Bone marrow (tissue), 2 donors: ENCODE results near the gene CCDC179.

ENCODE experiments used
- DNase-seq, 2 donors: peaks; one replicate each; lab custom pipeline; 2025; lab: John Stamatoyannopoulos, UW

Gene CCDC179

GRCh38 chr11:22807855-22808570, 52.3 kb downstream of the CCDC179 start:
- peak in 1 of 2 donors; percentile 75 for DNase-seq

GRCh38 chr11:22807391-22807790, 52.9 kb downstream of the CCDC179 start:
- no peak for DNase-seq

- no peak for DNase-seq
These were observed 57.4 kb downstream of the CCDC179 start for GRCh38 chr11:22802861-22803260.

- DNase-seq: no peak
These were observed 59.8 kb downstream of the CCDC179 start for GRCh38 chr11:22800482-22800881.

GRCh38 chr11:22798901-22799300, 61.4 kb downstream of the CCDC179 start:
- DNase-seq: no peak

GRCh38 chr11:22797047-22797446, 63.2 kb downstream of the CCDC179 start:
- DNase-seq: no peak
